Measurements from ENCODE around the gene OR10P1. TPM values are rescaled to one million over a fixed set of nuclear protein-coding genes. Genes with fewer than 3 reads are reported as not detected.

The OR10P1 gene
- total and polyA plus RNA-seq, 2 of the 4 experiments (the other 2 are of a cell fraction): not detected

GRCh38 chr12:55666508-55666907, 29.8 kb downstream of the OR10P1 start:
- Histone ChIP-seq H3K18ac (ENCODE audit: low read depth, low read length) (no peak overlapping the region), H3K56ac (ENCODE audit: extremely low read depth, insufficient read depth, low read length) (no peak overlapping the region), H4K91ac (ENCODE audit: insufficient read depth, low read depth, low read length) (no peak overlapping the region), H3K9me3 (ENCODE audit: control insufficient read depth, insufficient read depth, low read length) (no peaks in the 10 kb centered on the region), H2BK20ac (ENCODE audit: low read depth, low read length) (no peak overlapping the region), H3K79me1 (ENCODE audit: low read depth in 1 of 2, low read length in 2 of 2) (no peaks in the 10 kb centered on the region), H2AFZ (replicated peaks; ENCODE audit: low read length, poor library complexity) (peak overlapping the region; percentile 32), H3K4me2 (ENCODE audit: low read depth, low read length) (no peak overlapping the region), H4K5ac (ENCODE audit: low read depth, low read length) (no peak overlapping the region), H3K4me3 (ENCODE audit: insufficient read depth, low read depth, low read length) (no peak overlapping the region), H3K9ac (ENCODE audit: low read depth, low read length) (no peak overlapping the region), H2BK120ac (ENCODE audit: low read depth, low read length) (no peak overlapping the region), H3K14ac (replicated peaks; ENCODE audit: low read depth, low read length) (no peak overlapping the region), H2AK9ac (replicated peaks; ENCODE audit: low read depth, low read length, poor library complexity) (no peak overlapping the region), H3K23ac (ENCODE audit: low read depth, low read length) (no peak overlapping the region), H3K36me3 (ENCODE audit: control insufficient read depth, insufficient read depth, low read length) (no peaks in the 10 kb centered on the region), H3K4ac (ENCODE audit: low read depth, low read length) (no peak overlapping the region), H3K27ac (ENCODE audit: insufficient read depth, low read length) (no peak overlapping the region), H3K27me3 (ENCODE audit: control insufficient read depth, insufficient read depth, low read length) (peaks cover 11% of the 10 kb centered on the region), H3K9me1 (ENCODE audit: insufficient read depth, low read length) (no peaks in the 10 kb centered on the region), H3K4me1 (ENCODE audit: control insufficient read depth, insufficient read depth, low read length) (no peaks in the 10 kb centered on the region), H4K20me1 (ENCODE audit: insufficient read depth, low read length) (no peaks in the 10 kb centered on the region), H2BK15ac (ENCODE audit: low read depth, low read length) (no peak overlapping the region), H2BK5ac (ENCODE audit: low read depth, low read length, poor library complexity, severe bottlenecking) (no peak overlapping the region), H2AK5ac (ENCODE audit: low read depth, low read length) (no peak overlapping the region), H4K8ac (ENCODE audit: low read depth in 2 of 2, low read length in 2 of 2) (no peak overlapping the region)
- TF ChIP-seq MAFK (IDR thresholded peaks at IDR 0.05; ENCODE audit: low read depth, low read length): no peak
- no peak for TF ChIP-seq CHD1 (IDR thresholded peaks at IDR 0.05; ENCODE audit: low read depth, low read length)
- no peak for TF ChIP-seq RAD21 (IDR thresholded peaks at IDR 0.05; ENCODE audit: low read length)
- TF ChIP-seq SMC3 (IDR thresholded peaks at IDR 0.05; ENCODE audit: low read depth, low read length): no peak
- TF ChIP-seq MXI1 (IDR thresholded peaks at IDR 0.05; ENCODE audit: borderline replicate concordance, low read depth, low read length): no peak
- TF ChIP-seq RFX5 (IDR thresholded peaks at IDR 0.05; ENCODE audit: low read depth, low read length): no peak
- TF ChIP-seq MAZ (IDR thresholded peaks at IDR 0.05; ENCODE audit: borderline replicate concordance, low read depth, low read length): no peak
- TF ChIP-seq ELK1 (IDR thresholded peaks at IDR 0.05; ENCODE audit: borderline replicate concordance, low read depth, low read length): no peak
- TF ChIP-seq POLR2A (IDR thresholded peaks at IDR 0.05; ENCODE audit: low read depth, low read length): no peak
- TF ChIP-seq USF2 (IDR thresholded peaks at IDR 0.05; ENCODE audit: low read depth, low read length): no peak
- ATAC-seq (ENCODE audit: low read depth) (no peak), DNase-seq (no peak)
- in situ Hi-C loops (cut with MboI; ENCODE audit: low sequenced_read_pairs): no loop called here
- BruUV-seq (replicated peaks): no TSS peak
- ChIA-PET CTCF (no interaction called here), POLR2A (ENCODE audit: unreplicated experiment) (no interaction called here)
- dilution Hi-C loops (cut with HindIII; ENCODE audit: low sequenced_read_pairs, unreplicated experiment): no loop called here
- intact Hi-C loops (cut with micrococcal nuclease): no loop called here
- 61% methylated on average over 5 of the region's 7 CpGs; no CpG with 5 or more reads in 1 of the 2 experiments for WGBS, 2 experiments (ENCODE audit: extremely low coverage in 2 of 2, insufficient read length in 1 of 2)
